ENCODE results near the gene ARL2. TPM values are rescaled to one million over a fixed set of nuclear protein-coding genes. Genes with fewer than 3 reads are reported as not detected.
"Not testable (repeated sequence)": the region's sequence is repeated elsewhere in the genome, so short reads cannot be mapped to it uniquely, and the experiment has no call there.

ARL2 gene
- polyA plus RNA-seq, 1 donor (not counting 4 experiments of a cell fraction or from before 2014, with no cell fraction given) = 77.8 TPM

DNA sequence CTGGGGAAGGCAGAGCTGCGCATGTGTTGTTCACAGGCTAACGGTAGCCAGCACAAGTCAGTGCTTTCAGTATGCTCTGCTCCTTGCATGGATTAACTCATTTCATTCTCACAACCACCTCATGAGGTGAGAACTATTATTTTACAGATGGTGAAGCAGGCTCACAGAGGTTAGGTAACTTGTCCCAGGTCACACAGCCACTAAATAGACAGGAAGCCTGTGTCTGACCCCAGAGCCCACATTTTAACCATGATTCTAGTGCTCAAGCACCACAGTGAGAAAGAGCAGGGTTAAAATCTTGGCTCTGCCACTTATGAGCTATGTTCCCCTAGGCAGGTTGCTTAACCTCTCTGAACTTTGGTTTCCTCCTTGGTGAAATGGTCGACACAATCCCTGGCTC, 7.0 kb downstream of the ARL2 start:
- FAIRE-seq = no peak
- no peak overlapping the region for H3K9ac ChIP-seq (ENCODE audit: control insufficient read depth, extremely low read depth, insufficient read depth, low read length)
- H3K36me3 ChIP-seq (ENCODE audit: control insufficient read depth in 2 of 2, extremely low read depth in 1 of 2, insufficient read depth in 2 of 2, low read length in 2 of 2) = peaks cover 13 to 18% of the 10 kb centered on the region in 2 experiments
- H3K9me3 ChIP-seq (ENCODE audit: control insufficient read depth, low read depth, low read length) = no peaks in the 10 kb centered on the region
- no peak overlapping the region for H3K4me3 ChIP-seq (ENCODE audit: control insufficient read depth in 2 of 3, extremely low read depth in 1 of 3, insufficient read depth in 2 of 3, low read depth in 1 of 3, low read length in 3 of 3)
- DNase-seq (ENCODE audit: low read depth, low spot score) = no peak
- H3K4me1 ChIP-seq (ENCODE audit: control insufficient read depth, extremely low read depth, insufficient read depth, low read length) = no peaks in the 10 kb centered on the region
- no peaks in the 10 kb centered on the region for H3K27me3 ChIP-seq (ENCODE audit: control insufficient read depth, extremely low read depth, insufficient read depth, low read length)
- H2AFZ ChIP-seq (ENCODE audit: control insufficient read depth, low read length) = no peak overlapping the region
- no peak overlapping the region for H3K4me2 ChIP-seq (ENCODE audit: control insufficient read depth, extremely low read depth, insufficient read depth, low read depth, low read length)
- no peaks in the 10 kb centered on the region for H4K20me1 ChIP-seq (ENCODE audit: control insufficient read depth, extremely low read depth, insufficient read depth, low read length)
- peaks cover 2% of the 10 kb centered on the region for H3K9me1 ChIP-seq (ENCODE audit: control insufficient read depth, extremely low read depth, insufficient read depth, low read length)
- H3K27ac ChIP-seq (ENCODE audit: control insufficient read depth, insufficient read depth, low read length) = no peak overlapping the region
- TF ChIP-seq, protein P1, sequence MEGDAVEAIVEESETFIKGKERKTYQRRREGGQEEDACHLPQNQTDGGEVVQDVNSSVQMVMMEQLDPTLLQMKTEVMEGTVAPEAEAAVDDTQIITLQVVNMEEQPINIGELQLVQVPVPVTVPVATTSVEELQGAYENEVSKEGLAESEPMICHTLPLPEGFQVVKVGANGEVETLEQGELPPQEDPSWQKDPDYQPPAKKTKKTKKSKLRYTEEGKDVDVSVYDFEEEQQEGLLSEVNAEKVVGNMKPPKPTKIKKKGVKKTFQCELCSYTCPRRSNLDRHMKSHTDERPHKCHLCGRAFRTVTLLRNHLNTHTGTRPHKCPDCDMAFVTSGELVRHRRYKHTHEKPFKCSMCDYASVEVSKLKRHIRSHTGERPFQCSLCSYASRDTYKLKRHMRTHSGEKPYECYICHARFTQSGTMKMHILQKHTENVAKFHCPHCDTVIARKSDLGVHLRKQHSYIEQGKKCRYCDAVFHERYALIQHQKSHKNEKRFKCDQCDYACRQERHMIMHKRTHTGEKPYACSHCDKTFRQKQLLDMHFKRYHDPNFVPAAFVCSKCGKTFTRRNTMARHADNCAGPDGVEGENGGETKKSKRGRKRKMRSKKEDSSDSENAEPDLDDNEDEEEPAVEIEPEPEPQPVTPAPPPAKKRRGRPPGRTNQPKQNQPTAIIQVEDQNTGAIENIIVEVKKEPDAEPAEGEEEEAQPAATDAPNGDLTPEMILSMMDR (optimal IDR thresholded peaks at IDR 0.05 in 1 of 3, IDR thresholded peaks at IDR 0.05 in 1 of 3, conservative IDR thresholded peaks at IDR 0.05 in 1 of 3; ENCODE audit: extremely low read depth in 1 of 3, insufficient read depth in 2 of 3, low read length in 3 of 3) = no peak
- no peak for TF ChIP-seq EZH2 (IDR thresholded peaks at IDR 0.05; ENCODE audit: low read length)
- peaks cover 4% of the 10 kb centered on the region for H3K79me2 ChIP-seq (ENCODE audit: control insufficient read depth, insufficient read depth, low read length)
- dilution Hi-C loops (cut with MboI; ENCODE audit: extremely low pct_ligation_motif_present, low sequenced_read_pairs) = no loop called here

DNA sequence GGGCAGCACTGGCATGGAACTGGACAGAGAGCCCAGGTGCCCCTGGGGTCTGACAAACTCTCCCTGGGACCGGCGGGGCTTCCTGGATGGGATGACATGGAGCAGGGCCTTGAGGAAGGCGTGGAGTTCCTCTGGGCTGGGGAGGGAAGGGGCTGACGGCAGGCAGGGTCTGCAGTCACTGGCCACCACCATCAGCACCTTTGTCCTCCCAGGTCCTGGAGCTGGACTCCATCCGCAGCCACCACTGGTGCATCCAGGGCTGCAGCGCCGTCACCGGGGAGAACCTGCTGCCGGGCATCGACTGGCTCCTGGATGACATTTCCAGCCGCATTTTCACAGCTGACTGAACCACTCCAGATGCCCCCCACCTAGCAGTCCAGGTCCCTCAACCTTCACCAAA, 7.5 kb downstream of the ARL2 start:
- Histone ChIP-seq H3K4me2 (ENCODE audit: control insufficient read depth, extremely low read depth, insufficient read depth, low read depth, low read length) (no peak overlapping the region), H3K27ac (ENCODE audit: control insufficient read depth, insufficient read depth, low read length) (no peak overlapping the region), H3K9ac (ENCODE audit: control insufficient read depth, extremely low read depth, insufficient read depth, low read length) (no peak overlapping the region), H3K4me3 (ENCODE audit: control insufficient read depth in 2 of 3, extremely low read depth in 1 of 3, insufficient read depth in 2 of 3, low read depth in 1 of 3, low read length in 3 of 3) (no peak overlapping the region), H3K79me2 (ENCODE audit: control insufficient read depth, insufficient read depth, low read length) (peaks cover under 1% of the 10 kb centered on the region), H3K4me1 (ENCODE audit: control insufficient read depth, extremely low read depth, insufficient read depth, low read length) (peaks cover under 1% of the 10 kb centered on the region), H2AFZ (ENCODE audit: control insufficient read depth, low read length) (no peak overlapping the region), H3K9me3 (ENCODE audit: control insufficient read depth, low read depth, low read length) (no peaks in the 10 kb centered on the region), H3K9me1 (ENCODE audit: control insufficient read depth, extremely low read depth, insufficient read depth, low read length) (peaks cover 2% of the 10 kb centered on the region), H4K20me1 (ENCODE audit: control insufficient read depth, extremely low read depth, insufficient read depth, low read length) (no peaks in the 10 kb centered on the region), H3K27me3 (ENCODE audit: control insufficient read depth, extremely low read depth, insufficient read depth, low read length) (no peaks in the 10 kb centered on the region), H3K36me3 (ENCODE audit: control insufficient read depth in 2 of 2, extremely low read depth in 1 of 2, insufficient read depth in 2 of 2, low read length in 2 of 2) (peaks cover 13 to 14% of the 10 kb centered on the region in 2 experiments)
- dilution Hi-C loops (cut with MboI; ENCODE audit: extremely low pct_ligation_motif_present, low sequenced_read_pairs) = no loop called here
- FAIRE-seq (no peak), DNase-seq (ENCODE audit: low read depth, low spot score) (no peak)
- TF ChIP-seq EZH2 (IDR thresholded peaks at IDR 0.05; ENCODE audit: low read length) = no peak
- TF ChIP-seq, protein P1 (optimal IDR thresholded peaks at IDR 0.05 in 1 of 3, IDR thresholded peaks at IDR 0.05 in 1 of 3, conservative IDR thresholded peaks at IDR 0.05 in 1 of 3; ENCODE audit: extremely low read depth in 1 of 3, insufficient read depth in 2 of 3, low read length in 3 of 3) = no peak

DNA sequence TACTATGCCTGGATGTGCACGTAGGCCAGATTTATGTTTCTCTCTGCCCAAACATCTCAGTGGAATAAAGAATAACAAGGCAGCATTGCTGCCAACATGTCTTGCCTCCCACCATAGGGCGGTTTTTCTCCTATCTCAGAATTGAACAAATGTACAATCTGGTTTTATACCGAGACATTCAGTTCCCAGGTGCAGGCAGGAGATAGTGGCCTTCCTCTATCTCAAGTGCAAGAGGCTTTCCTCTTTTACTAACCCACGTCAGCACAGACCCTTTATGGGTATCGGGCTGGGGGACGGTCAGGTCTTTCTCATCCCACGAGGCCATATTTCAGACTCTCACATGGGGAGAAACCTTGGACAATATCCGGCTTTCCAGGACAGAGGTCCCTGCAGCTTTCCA, 9.5 kb downstream of the ARL2 start:
- H2AFZ ChIP-seq (ENCODE audit: control insufficient read depth, low read length); dilution Hi-C loops (cut with MboI; ENCODE audit: extremely low pct_ligation_motif_present, low sequenced_read_pairs); H3K9ac ChIP-seq (ENCODE audit: control insufficient read depth, extremely low read depth, insufficient read depth, low read length); H3K79me2 ChIP-seq (ENCODE audit: control insufficient read depth, insufficient read depth, low read length); DNase-seq (ENCODE audit: low read depth, low spot score); H3K4me2 ChIP-seq (ENCODE audit: control insufficient read depth, extremely low read depth, insufficient read depth, low read depth, low read length); H3K4me3 ChIP-seq (ENCODE audit: control insufficient read depth in 2 of 3, extremely low read depth in 1 of 3, insufficient read depth in 2 of 3, low read depth in 1 of 3, low read length in 3 of 3); H3K9me1 ChIP-seq (ENCODE audit: control insufficient read depth, extremely low read depth, insufficient read depth, low read length); H3K36me3 ChIP-seq (ENCODE audit: control insufficient read depth in 2 of 2, extremely low read depth in 1 of 2, insufficient read depth in 2 of 2, low read length in 2 of 2); H3K27me3 ChIP-seq (ENCODE audit: control insufficient read depth, extremely low read depth, insufficient read depth, low read length); H3K27ac ChIP-seq (ENCODE audit: control insufficient read depth, insufficient read depth, low read length); H3K9me3 ChIP-seq (ENCODE audit: control insufficient read depth, low read depth, low read length); H4K20me1 ChIP-seq (ENCODE audit: control insufficient read depth, extremely low read depth, insufficient read depth, low read length); FAIRE-seq: not testable (repeated sequence)
- H3K4me1 ChIP-seq (ENCODE audit: control insufficient read depth, extremely low read depth, insufficient read depth, low read length) = peaks cover 13% of the 10 kb centered on the region
